ENCODE results near the gene ATP6V0B. TPM values are rescaled to one million over a fixed set of nuclear protein-coding genes. Genes with fewer than 3 reads are reported as not detected.

ATP6V0B gene
- total RNA-seq, 4 donors from 2014 or later, result 111 to 223 (median 139) TPM

DNA sequence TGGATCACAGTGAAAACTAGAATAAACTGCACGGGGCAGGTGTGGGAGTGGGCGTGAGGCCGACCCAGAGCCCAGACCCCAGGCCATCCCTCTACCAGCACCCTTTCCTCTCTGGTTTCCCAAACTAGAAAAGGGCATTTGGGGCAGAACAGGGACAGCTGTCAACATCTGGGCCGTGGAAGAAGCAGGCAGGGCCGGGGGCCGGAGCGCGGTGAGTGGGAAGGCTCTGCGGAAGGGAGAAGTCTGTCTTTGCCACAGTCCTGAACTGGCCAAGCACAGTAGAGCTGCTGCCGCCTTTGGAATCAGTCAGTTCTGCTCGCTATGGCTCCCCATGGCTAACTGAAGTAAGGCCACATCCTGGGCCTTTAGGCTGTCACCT is 23.2 kb downstream of the ATP6V0B start:
- no peak for TF ChIP-seq CTCF (IDR thresholded peaks at IDR 0.05)
- ATAC-seq (ENCODE audit: low FRiP score), result no peak

DNA sequence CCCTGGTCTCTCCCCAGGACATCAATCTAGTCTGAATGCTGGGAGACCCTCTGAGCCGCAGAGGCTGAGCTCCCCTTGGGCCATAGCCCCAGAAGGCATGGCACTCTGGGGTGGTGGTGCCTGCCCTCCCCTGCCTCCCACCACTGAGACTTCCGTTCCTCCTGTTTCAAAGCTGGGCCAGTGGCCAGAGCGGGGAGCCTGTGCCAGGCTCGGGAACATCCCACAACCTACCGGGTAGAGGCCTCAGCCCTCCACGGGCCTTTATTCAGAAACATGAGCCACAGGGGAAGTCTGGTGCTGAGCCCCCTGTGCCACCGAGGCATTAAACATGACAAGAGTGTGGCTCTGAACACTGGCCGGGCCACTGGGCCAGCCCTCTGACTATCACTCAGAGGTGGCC is 24.7 kb downstream of the ATP6V0B start:
- no peak for TF ChIP-seq CTCF (IDR thresholded peaks at IDR 0.05)
- ATAC-seq (ENCODE audit: low FRiP score) (peak; percentile 26), DNase-seq (ENCODE audit: low spot score) (no peak)

More for the DNA sequence above, 23.2 kb downstream of the ATP6V0B start:
- no peak for DNase-seq (ENCODE audit: low spot score)

DNA sequence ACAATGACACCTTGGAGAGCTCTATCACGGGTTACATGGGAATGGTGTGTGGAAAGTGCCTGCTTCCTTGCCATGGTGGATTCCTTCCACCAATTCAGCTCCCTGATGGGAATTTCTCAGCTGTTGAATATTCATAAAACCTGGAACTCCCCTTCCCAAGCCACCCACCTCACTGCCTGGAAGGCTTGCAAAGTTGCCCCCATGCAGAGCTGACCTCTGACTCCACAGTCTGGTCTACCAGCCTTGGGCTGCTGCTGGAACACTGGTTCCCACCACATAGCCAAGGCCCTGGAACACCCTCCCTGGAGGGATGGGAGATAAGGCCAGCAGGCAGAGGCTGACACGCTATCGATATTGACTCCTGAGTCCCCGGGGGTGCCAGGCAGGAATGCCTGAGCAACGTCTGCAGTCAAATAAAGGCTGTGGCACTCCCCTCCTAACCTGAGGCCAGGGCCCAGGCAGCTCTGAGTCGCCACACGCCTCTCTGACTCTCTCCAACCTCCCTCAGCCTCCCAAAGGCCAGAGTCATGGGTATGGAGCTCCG is 25.4 kb downstream of the ATP6V0B start:
- DNase-seq (ENCODE audit: low spot score) (no peak), ATAC-seq (ENCODE audit: low FRiP score) (no peak)
- TF ChIP-seq CTCF (IDR thresholded peaks at IDR 0.05), result no peak

GRCh38 chr1:44002165-44002564 is 27.4 kb downstream of the ATP6V0B start:
- TF ChIP-seq CTCF (IDR thresholded peaks at IDR 0.05), result no peak
- ATAC-seq (ENCODE audit: low FRiP score), result no peak

GRCh38 chr1:44002606-44003157 is 27.9 kb downstream of the ATP6V0B start:
- TF ChIP-seq CTCF (IDR thresholded peaks at IDR 0.05), result no peak
- ATAC-seq (ENCODE audit: low FRiP score) (no peak), DNase-seq (ENCODE audit: low spot score) (no peak)

More at GRCh38 chr1:44002165-44002564, 27.4 kb downstream of the ATP6V0B start:
- DNase-seq (ENCODE audit: low spot score), result no peak

- TF ChIP-seq CTCF (IDR thresholded peaks at IDR 0.05), result no peak
- DNase-seq (ENCODE audit: low spot score) (no peak), ATAC-seq (ENCODE audit: low FRiP score) (no peak)
Observed at GRCh38 chr1:44008259-44008658, 33.5 kb downstream of the ATP6V0B start.

GRCh38 chr1:44010935-44011471 is 36.2 kb downstream of the ATP6V0B start:
- ATAC-seq (ENCODE audit: low FRiP score), result no peak

More at GRCh38 chr1:44010935-44011471, 36.2 kb downstream of the ATP6V0B start:
- no peak for DNase-seq (ENCODE audit: low spot score)
- TF ChIP-seq CTCF (IDR thresholded peaks at IDR 0.05), result no peak
